HepG2 (cell line): ENCODE results near the gene LRSAM1. TPM values are rescaled to one million over a fixed set of nuclear protein-coding genes. Genes with fewer than 3 reads are reported as not detected.

Experiments
- FOXK1 ChIP-seq: sonication (generic); formaldehyde crosslinking; IDR thresholded peaks from 2 replicates; pipeline ENCODE4 v1.4.0; 2020; ENCODE audit warnings: low read depth, missing genetic modification reagents, borderline replicate concordance
- ISL2 ChIP-seq: sonication (generic); formaldehyde crosslinking; IDR thresholded peaks from 2 replicates; pipeline ENCODE4 v1.5.0; 2020; ENCODE audit warnings: missing genetic modification reagents
- JDP2 ChIP-seq: sonication (generic); formaldehyde crosslinking; IDR thresholded peaks from 2 replicates; pipeline ENCODE4 v1.8.1; 2022; ENCODE audit warnings: missing genetic modification reagents, borderline replicate concordance
- KLF12 ChIP-seq: sonication (generic); formaldehyde crosslinking; IDR thresholded peaks from 2 replicates; pipeline ENCODE4 v1.4.0; 2020; ENCODE audit warnings: missing genetic modification reagents, borderline replicate concordance
- MAF1 ChIP-seq: sonication (generic); formaldehyde crosslinking; IDR thresholded peaks from 2 replicates; pipeline ENCODE4 v1.5.0; 2020; ENCODE audit warnings: missing genetic modification reagents, borderline replicate concordance
- MTF2 ChIP-seq: sonication (generic); formaldehyde crosslinking; IDR thresholded peaks from 2 replicates; pipeline ENCODE4 v1.5.0; 2020; ENCODE audit warnings: missing genetic modification reagents, borderline replicate concordance
- NCOA2 ChIP-seq: sonication (generic); formaldehyde crosslinking; IDR thresholded peaks from 2 replicates; pipeline ENCODE4 v1.8.0; 2022; ENCODE audit warnings: inconsistent platforms
- NONO ChIP-seq, 2 experiments: fragments of 450-650 bp in 1 of 2; sonication (generic) in 1 of 2; formaldehyde crosslinking in 1 of 2; IDR thresholded peaks in 1 of 2; conservative IDR thresholded peaks in 1 of 2; 2 replicates each; pipeline versions ENCODE4 v1.6.1 to v1.8.0; 2017 to 2022; ENCODE audit warnings: mild to moderate bottlenecking in 1 of 2, missing genetic modification reagents in 1 of 2, moderate library complexity in 1 of 2
- NR1H2 ChIP-seq: sonication (generic); formaldehyde crosslinking; IDR thresholded peaks from 2 replicates; pipeline ENCODE4 v1.8.1; 2022; ENCODE audit warnings: low read depth, missing genetic modification reagents, borderline replicate concordance
- NR2F6 ChIP-seq, 2 experiments: IDR thresholded peaks; 2 replicates each; pipeline ENCODE4 v1.6.1; 2016; ENCODE audit warnings: antibody characterized with exemption in 1 of 2, mild to moderate bottlenecking in 1 of 2
- PAWR ChIP-seq: sonication (generic); formaldehyde crosslinking; IDR thresholded peaks from 2 replicates; pipeline ENCODE4 v1.4.0; 2020; ENCODE audit warnings: missing genetic modification reagents, mild to moderate bottlenecking, borderline replicate concordance
- RFX1 ChIP-seq: fragments of 450-650 bp; IDR thresholded peaks from 2 replicates; pipeline ENCODE4 v1.6.1; 2017
- SAFB2 ChIP-seq: sonication (generic); formaldehyde crosslinking; IDR thresholded peaks from 2 replicates; pipeline ENCODE4 v1.5.1; 2020; ENCODE audit warnings: missing genetic modification reagents, low read depth, mild to moderate bottlenecking, borderline replicate concordance
- SOX5 ChIP-seq: IDR thresholded peaks from 2 replicates; pipeline ENCODE4 v1.6.1; 2016; ENCODE audit warnings: borderline replicate concordance
- SRSF4 ChIP-seq: fragments of 200-400 bp; formaldehyde crosslinking; IDR thresholded peaks from one replicate; pipeline ENCODE4 v1.6.1; 2018; ENCODE audit warnings: mild to moderate bottlenecking, low read depth, low read length, moderate library complexity; ENCODE audit not compliant: poor library complexity, severe bottlenecking
- SUZ12 ChIP-seq: fragments of 150-350 bp; IDR thresholded peaks from 2 replicates; pipeline ENCODE4 v1.6.1; 2014; ENCODE audit warnings: low read depth, low read length
- TAF15 ChIP-seq: fragments of 200-400 bp; formaldehyde crosslinking; IDR thresholded peaks from one replicate; pipeline ENCODE4 v1.6.1; 2018; ENCODE audit warnings: mild to moderate bottlenecking, low read depth, low read length; ENCODE audit not compliant: poor library complexity, severe bottlenecking
- TCF12 ChIP-seq, 2 experiments: fragments of 450-650 bp in 1 of 2; sonication (generic) in 1 of 2; formaldehyde crosslinking in 1 of 2; IDR thresholded peaks; 2 replicates each; pipeline versions ENCODE4 v1.6.1 to v1.8.0; 2017 to 2022; ENCODE audit warnings: antibody characterized with exemption in 1 of 2, mild to moderate bottlenecking in 1 of 2, missing genetic modification reagents in 1 of 2, moderate library complexity in 1 of 2
- TOE1 ChIP-seq: sonication (generic); formaldehyde crosslinking; IDR thresholded peaks from 2 replicates; pipeline ENCODE4 v1.4.0; 2020; ENCODE audit warnings: mild to moderate bottlenecking, missing genetic modification reagents
- ZFP36 ChIP-seq: fragments of 150-350 bp; IDR thresholded peaks from 2 replicates; pipeline ENCODE4 v1.6.1; 2018; ENCODE audit warnings: borderline replicate concordance, low read length, low read depth; ENCODE audit not compliant: partially characterized antibody
- ZFP41 ChIP-seq: sonication (generic); formaldehyde crosslinking; IDR thresholded peaks from 2 replicates; pipeline ENCODE4 v1.4.0; 2020; ENCODE audit warnings: mild to moderate bottlenecking, missing genetic modification reagents, borderline replicate concordance
- ZNF331 ChIP-seq: sonication (generic); formaldehyde crosslinking; IDR thresholded peaks from 2 replicates; pipeline ENCODE4 v1.4.0; 2020; ENCODE audit warnings: missing genetic modification reagents
- ZNF563 ChIP-seq: sonication (generic); formaldehyde crosslinking; IDR thresholded peaks from 2 replicates; pipeline ENCODE4 v1.8.0; 2022; ENCODE audit warnings: mild to moderate bottlenecking, moderate library complexity, missing genetic modification reagents
- ZSCAN21 ChIP-seq: sonication (generic); formaldehyde crosslinking; IDR thresholded peaks from 2 replicates; pipeline ENCODE4 v1.8.0; 2022; ENCODE audit warnings: mild to moderate bottlenecking, missing genetic modification reagents, moderate library complexity, borderline replicate concordance
- polyA plus RNA-seq, 8 experiments: library from polyadenylated mRNA; depleted of rRNA in 3 of 8; stranded (reverse) in 7 of 8; unstranded in 1 of 8; fragments of >200 nt; fragmentation: Illumina TruSeq in 4 of 8; extraction: Trizol in 4 of 8; gene quantifications; 2 replicates each; pipeline versions ENCODE4 v1.2.1 to v1.2.3, GENCODE V29; 2011 to 2016; ENCODE audit warnings: low read depth in 4 of 8, missing spikeins in 1 of 8, mixed read lengths in 1 of 8; ENCODE audit not compliant: insufficient read depth in 1 of 8
- total RNA-seq, 5 experiments: library from RNA; depleted of rRNA; stranded (reverse); fragments of >200 nt; fragmentation: Illumina TruSeq; extraction: Trizol; gene quantifications; 2 replicates each; pipeline ENCODE4 v1.2.3, GENCODE V29; 2016; ENCODE audit warnings: low read depth in 1 of 5
- TF ChIP-seq, protein P1 (sequence below): sonication (generic); formaldehyde crosslinking; conservative IDR thresholded peaks from 2 replicates; pipeline ENCODE4 v1.4.0; 2020; ENCODE audit warnings: missing genetic modification reagents
- TF ChIP-seq, protein P2 (sequence below): IDR thresholded peaks from 2 replicates; pipeline ENCODE4 v1.6.1; 2016

LRSAM1 gene
- total and polyA plus RNA-seq, 2 of the 13 experiments (the other 11 are each of a cell fraction or from before 2014, with no cell fraction given), result 8.7 to 10.2 TPM

DNA sequence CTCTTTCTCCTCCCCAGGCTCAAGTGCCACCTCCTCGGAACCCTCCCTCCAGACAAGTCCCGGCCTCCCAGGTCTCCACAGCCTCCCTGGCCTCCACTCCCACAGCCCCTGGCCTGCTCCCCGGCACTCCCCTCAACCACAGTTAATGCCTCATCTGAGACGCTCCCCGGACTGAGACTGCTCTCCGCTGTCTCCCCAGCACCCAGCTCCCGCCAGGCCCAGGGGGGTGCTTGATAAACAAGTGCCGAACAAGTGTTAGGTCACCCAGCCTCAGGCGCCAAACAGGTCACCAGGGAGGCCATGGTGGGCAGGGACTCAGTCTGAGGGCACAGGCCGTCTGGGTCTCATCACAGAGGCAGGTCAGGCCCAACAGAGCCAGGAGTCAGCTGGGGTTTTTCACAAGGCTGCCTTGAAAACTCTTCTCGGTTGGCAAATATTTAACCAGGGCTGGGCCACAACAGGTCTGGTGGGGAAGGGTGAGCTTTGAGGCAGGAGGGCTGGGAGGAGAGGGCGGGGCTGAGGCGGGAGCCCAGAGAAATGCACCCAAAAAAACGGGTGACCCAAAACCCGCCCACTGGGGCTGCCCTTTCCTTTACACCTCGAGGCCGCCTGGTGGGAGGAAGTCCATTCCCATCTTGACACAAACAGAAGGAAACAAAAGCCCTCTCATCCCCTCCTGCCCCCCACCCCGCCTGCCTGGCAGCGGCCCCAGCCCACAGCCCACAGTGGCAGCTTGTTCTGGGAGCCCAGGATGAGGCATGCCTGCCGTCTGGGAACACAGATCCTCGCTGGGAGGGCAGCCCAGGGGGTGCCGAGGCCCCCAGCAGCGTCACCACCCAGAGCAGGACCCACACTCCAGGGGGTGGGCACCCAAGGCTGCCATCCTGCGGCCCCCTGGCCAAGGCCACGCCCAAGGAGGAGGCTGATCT is 94.2 kb downstream of the LRSAM1 start (continued):
- no peak for TF ChIP-seq ZSCAN21 (CRISPR knock-in tag)
- no peak for TF ChIP-seq NONO (IDR thresholded peaks at IDR 0.05)
- TF ChIP-seq NONO (CRISPR knock-in tag; conservative IDR thresholded peaks at IDR 0.05), result peak; percentile 50; the same call in 1 of the 2 replicates
- no peak for TF ChIP-seq SUZ12
- peak; percentile 35; the same call in 1 of the 2 replicates for TF ChIP-seq NCOA2 (CRISPR knock-in tag)
- no peak for TF ChIP-seq SRSF4
- no peak; the same call in 1 of the 2 replicates for TF ChIP-seq KLF12 (CRISPR knock-in tag)
- TF ChIP-seq PAWR (CRISPR knock-in tag), result no peak
- no peak for TF ChIP-seq MTF2 (CRISPR knock-in tag)
- TF ChIP-seq ZNF331 (CRISPR knock-in tag), result peak; percentile 39
- TF ChIP-seq ISL2 (CRISPR knock-in tag), result peak; percentile 62; the same call in 1 of the 2 replicates
- no peak for TF ChIP-seq TOE1 (CRISPR knock-in tag)
- no peak for TF ChIP-seq TAF15
- TF ChIP-seq NR2F6 (IDR thresholded peaks at IDR 0.05), result peak; percentile 79
- peak; percentile 88 for TF ChIP-seq NR2F6 (CRISPR knock-in tag; IDR thresholded peaks at IDR 0.05)
- TF ChIP-seq TCF12 (IDR thresholded peaks at IDR 0.05), result no peak
- TF ChIP-seq TCF12 (CRISPR knock-in tag; IDR thresholded peaks at IDR 0.05), result no peak
- no peak for TF ChIP-seq MAF1 (CRISPR knock-in tag)
- TF ChIP-seq RFX1, result no peak
- TF ChIP-seq, protein P1, sequence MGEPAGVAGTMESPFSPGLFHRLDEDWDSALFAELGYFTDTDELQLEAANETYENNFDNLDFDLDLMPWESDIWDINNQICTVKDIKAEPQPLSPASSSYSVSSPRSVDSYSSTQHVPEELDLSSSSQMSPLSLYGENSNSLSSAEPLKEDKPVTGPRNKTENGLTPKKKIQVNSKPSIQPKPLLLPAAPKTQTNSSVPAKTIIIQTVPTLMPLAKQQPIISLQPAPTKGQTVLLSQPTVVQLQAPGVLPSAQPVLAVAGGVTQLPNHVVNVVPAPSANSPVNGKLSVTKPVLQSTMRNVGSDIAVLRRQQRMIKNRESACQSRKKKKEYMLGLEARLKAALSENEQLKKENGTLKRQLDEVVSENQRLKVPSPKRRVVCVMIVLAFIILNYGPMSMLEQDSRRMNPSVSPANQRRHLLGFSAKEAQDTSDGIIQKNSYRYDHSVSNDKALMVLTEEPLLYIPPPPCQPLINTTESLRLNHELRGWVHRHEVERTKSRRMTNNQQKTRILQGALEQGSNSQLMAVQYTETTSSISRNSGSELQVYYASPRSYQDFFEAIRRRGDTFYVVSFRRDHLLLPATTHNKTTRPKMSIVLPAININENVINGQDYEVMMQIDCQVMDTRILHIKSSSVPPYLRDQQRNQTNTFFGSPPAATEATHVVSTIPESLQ (CRISPR knock-in tag), result no peak
- no peak for TF ChIP-seq FOXK1
- TF ChIP-seq NR1H2 (CRISPR knock-in tag), result no peak
- no peak for TF ChIP-seq JDP2
- TF ChIP-seq ZFP41, result no peak
- peak; percentile 47; the same call in 1 of the 2 replicates for TF ChIP-seq ZNF563 (CRISPR knock-in tag)
- no peak for TF ChIP-seq SAFB2 (CRISPR knock-in tag)
- TF ChIP-seq ZFP36, result no peak
- TF ChIP-seq, protein P2, sequence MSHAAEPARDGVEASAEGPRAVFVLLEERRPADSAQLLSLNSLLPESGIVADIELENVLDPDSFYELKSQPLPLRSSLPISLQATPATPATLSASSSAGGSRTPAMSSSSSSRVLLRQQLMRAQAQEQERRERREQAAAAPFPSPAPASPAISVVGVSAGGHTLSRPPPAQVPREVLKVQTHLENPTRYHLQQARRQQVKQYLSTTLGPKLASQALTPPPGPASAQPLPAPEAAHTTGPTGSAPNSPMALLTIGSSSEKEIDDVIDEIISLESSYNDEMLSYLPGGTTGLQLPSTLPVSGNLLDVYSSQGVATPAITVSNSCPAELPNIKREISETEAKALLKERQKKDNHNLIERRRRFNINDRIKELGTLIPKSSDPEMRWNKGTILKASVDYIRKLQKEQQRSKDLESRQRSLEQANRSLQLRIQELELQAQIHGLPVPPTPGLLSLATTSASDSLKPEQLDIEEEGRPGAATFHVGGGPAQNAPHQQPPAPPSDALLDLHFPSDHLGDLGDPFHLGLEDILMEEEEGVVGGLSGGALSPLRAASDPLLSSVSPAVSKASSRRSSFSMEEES, result no peak
- peak; percentile 45; the same call in 1 of the 2 replicates for TF ChIP-seq SOX5 (CRISPR knock-in tag)
